Uterus (tissue), 2 donors: ENCODE results near the gene EHBP1L1.

Experiments used
- CTCF ChIP-seq, 4 experiments: fragments of 200-600 bp in 2 of 4; fragments of 450-650 bp in 2 of 4; sonication (generic) in 2 of 4; IDR thresholded peaks; one replicate each; pipeline ENCODE4 v1.5.1; 2016 to 2019; ENCODE audit warnings: antibody characterized with exemption in 4 of 4, mild to moderate bottlenecking in 2 of 4, moderate library complexity in 1 of 4
- POLR2A ChIP-seq, 2 donors: fragments of 450-650 bp; IDR thresholded peaks; one replicate each; pipeline ENCODE4 v1.6.1; 2016; ENCODE audit warnings: antibody characterized with exemption in 2 of 2, mild to moderate bottlenecking in 1 of 2, moderate library complexity in 1 of 2

GRCh38 chr11:65578134-65578533 is 2.3 kb downstream of the EHBP1L1 start:
- TF ChIP-seq CTCF (IDR thresholded peaks at IDR 0.05) (no peak), POLR2A (IDR thresholded peaks at IDR 0.05) (no peak)
